ENCODE measurements around the gene CROCC2. TPM values are rescaled to one million over a fixed set of nuclear protein-coding genes. Genes with fewer than 3 reads are reported as not detected.

Gene CROCC2
- total and polyA plus RNA-seq, 8 donors = 0.03 to 4.9 TPM; not detected in 6

GRCh38 chr2:240895656-240896388, 10.3 kb upstream of the CROCC2 start, which contains the start of gene MAB21L4:
Gene MAB21L4, minus strand, starts transcription at chr2:240896156. Its CDS starts 159 bp downstream, at chr2:240895997.
- Histone ChIP-seq H3K9me3 (no peaks in the 10 kb centered on the region), H3K27ac (peak within 1 kb of the TSS in 4 of 5 donors; percentile 34 to 55 (median 50)), H3K4me3 (peak within 1 kb of the TSS; percentile 6 to 26 (median 17)), H3K4me1 (peaks cover 0 to 38% (median 22%) of the 10 kb centered on the region in 4 donors), H3K27me3 (peaks cover 0 to 12% (median 0%) of the 10 kb centered on the region in 3 donors), H3K36me3 (no peaks in the 10 kb centered on the region)
- DNase-seq = no peak
- intact Hi-C loops (cut with DNase I; ENCODE audit: low total_unique reads) = no loop called here
- WGBS, 5 donors = 76 to 88% (median 82%) methylated on average over 15 to 24 of the region's 24 CpGs
- TF ChIP-seq POLR2A (IDR thresholded peaks at IDR 0.05) = no peak
- no peak for TF ChIP-seq EP300 (IDR thresholded peaks at IDR 0.05)
- TF ChIP-seq CTCF (IDR thresholded peaks at IDR 0.05) = no peak
- TF ChIP-seq POLR2AphosphoS5 (IDR thresholded peaks at IDR 0.05) = no peak

GRCh38 chr2:240896394-240896793, 9.7 kb upstream of the CROCC2 start:
- 35 to 53% (median 43%) methylated on average over 6 to 7 of the region's 7 CpGs; no CpG with 5 or more reads in 1 of the 5 donors for WGBS, 5 donors
- H3K27me3 ChIP-seq = peaks cover 0 to 12% (median 0%) of the 10 kb centered on the region in 3 donors
- H3K4me3 ChIP-seq = peak overlapping the region in 3 of 4 donors; percentile 7 to 26 (median 15)
- H3K4me1 ChIP-seq = peaks cover 0 to 38% (median 22%) of the 10 kb centered on the region in 4 donors
- peak overlapping the region in 3 of 5 donors; percentile 46 to 55 (median 55) for H3K27ac ChIP-seq
- no peaks in the 10 kb centered on the region for H3K9me3 ChIP-seq
- intact Hi-C loops (cut with DNase I; ENCODE audit: low total_unique reads) = no loop called here
- no peaks in the 10 kb centered on the region for H3K36me3 ChIP-seq
- DNase-seq = no peak
- no peak for TF ChIP-seq POLR2A (IDR thresholded peaks at IDR 0.05)
- no peak for TF ChIP-seq EP300 (IDR thresholded peaks at IDR 0.05)
- no peak for TF ChIP-seq POLR2AphosphoS5 (IDR thresholded peaks at IDR 0.05)
- TF ChIP-seq CTCF (IDR thresholded peaks at IDR 0.05) = no peak

- H3K27ac ChIP-seq = peak overlapping the region in 4 of 5 donors; percentile 45 to 59 (median 53)
- peak overlapping the region in 1 of 4 donors; percentile 26 for H3K4me3 ChIP-seq
- WGBS, 5 donors = 51 to 78% (median 61%) methylated on average over 10 to 23 of the region's 23 CpGs
Observed at GRCh38 chr2:240896871-240897692, 9.1 kb upstream of the CROCC2 start.

More at GRCh38 chr2:240896871-240897692, 9.1 kb upstream of the CROCC2 start:
- Histone ChIP-seq H3K4me1 (peaks cover 0 to 38% (median 22%) of the 10 kb centered on the region in 4 donors), H3K36me3 (no peaks in the 10 kb centered on the region), H3K9me3 (no peaks in the 10 kb centered on the region), H3K27me3 (peaks cover 0 to 12% (median 0%) of the 10 kb centered on the region in 3 donors)
- TF ChIP-seq POLR2AphosphoS5 (IDR thresholded peaks at IDR 0.05) (no peak), CTCF (IDR thresholded peaks at IDR 0.05) (no peak), EP300 (IDR thresholded peaks at IDR 0.05) (no peak), POLR2A (IDR thresholded peaks at IDR 0.05) (no peak)
- intact Hi-C loops (cut with DNase I; ENCODE audit: low total_unique reads) = no loop called here
- DNase-seq = peak; percentile 78 to 82
